IMR-90 (cell line): ENCODE data around the gene KCNJ6. TPM values are rescaled to one million over a fixed set of nuclear protein-coding genes. Genes with fewer than 3 reads are reported as not detected.
A peak's percentile ranks its signal among the peaks of the same experiment; 100 is the strongest.

ENCODE experiments used
- ATAC-seq: fragments of 200-7000 bp; cut with Tn5 transposase; 2 replicates; pipeline ENCODE4 v1.9.1; 2020; ENCODE audit warnings: low read depth, mild to moderate bottlenecking, moderate library complexity
- BruUV-seq: library from RNA; stranded (reverse); fragments of 400-500 nt; replicated peaks from 2 replicates; lab custom pipeline; 2021; lab: Mats Ljungman, UMichigan
- CTCF ChIA-PET: fragments of 300-600 bp; formaldehyde crosslinking; extraction: SDS; loops from one replicate; lab custom pipeline; 2021; ENCODE audit warnings: antibody characterized with exemption; lab: Yijun Ruan, JAX
- POLR2A ChIA-PET: fragments of 300-600 bp; sonication (Branson Sonifier 250); formaldehyde crosslinking; loops from one replicate; lab custom pipeline; 2022; ENCODE audit warnings: antibody characterized with exemption; ENCODE audit not compliant: unreplicated experiment; lab: Charles Lee
- DNase-seq: peaks from one replicate; pipeline ENCODE4 v3.0.0; 2013
- H2AFZ ChIP-seq: replicated peaks from 2 replicates; pipeline ENCODE3; 2013; ENCODE audit warnings: low read length, mild to moderate bottlenecking; ENCODE audit not compliant: poor library complexity
- H2AK5ac ChIP-seq: 2 replicates; pipeline ENCODE4 v1.6.1; 2013; ENCODE audit warnings: low read depth, low read length, inconsistent platforms
- H2AK9ac ChIP-seq: replicated peaks from 2 replicates; pipeline ENCODE3; 2013; ENCODE audit warnings: mild to moderate bottlenecking, low read depth, low read length, moderate library complexity; ENCODE audit not compliant: poor library complexity
- H2BK120ac ChIP-seq: 2 replicates; pipeline ENCODE4 v1.6.1; 2013; ENCODE audit warnings: low read depth, low read length, inconsistent platforms
- H2BK15ac ChIP-seq: 3 replicates; pipeline ENCODE4 v1.6.1; 2013; ENCODE audit warnings: low read depth, low read length, inconsistent platforms
- H2BK20ac ChIP-seq: 2 replicates; pipeline ENCODE4 v1.6.1; 2013; ENCODE audit warnings: low read depth, mild to moderate bottlenecking, inconsistent platforms, low read length, moderate library complexity
- H2BK5ac ChIP-seq: 2 replicates; pipeline ENCODE4 v1.6.1; 2013; ENCODE audit warnings: mild to moderate bottlenecking, low read depth, low read length, inconsistent platforms; ENCODE audit not compliant: poor library complexity, severe bottlenecking
- H3K14ac ChIP-seq: replicated peaks from 2 replicates; pipeline ENCODE4 v1.6.1; 2013; ENCODE audit warnings: low read depth, low read length, inconsistent platforms
- H3K18ac ChIP-seq: 2 replicates; pipeline ENCODE4 v1.6.1; 2013; ENCODE audit warnings: low read depth, low read length, control low read depth
- H3K23ac ChIP-seq: 2 replicates; pipeline ENCODE4 v1.6.1; 2013; ENCODE audit warnings: low read depth, low read length, inconsistent platforms
- H3K27ac ChIP-seq: 2 replicates; pipeline ENCODE4 v1.5.1; 2013; ENCODE audit warnings: mild to moderate bottlenecking, control low read depth, low read length; ENCODE audit not compliant: insufficient read depth
- H3K27me3 ChIP-seq: 2 replicates; pipeline ENCODE4 v1.6.1; 2013; ENCODE audit warnings: low read length; ENCODE audit not compliant: control insufficient read depth, insufficient read depth
- H3K36me3 ChIP-seq: 2 replicates; pipeline ENCODE4 v1.6.1; 2013; ENCODE audit warnings: low read length, mixed read lengths; ENCODE audit not compliant: control insufficient read depth, insufficient read depth
- H3K4ac ChIP-seq: 2 replicates; pipeline ENCODE4 v1.6.1; 2013; ENCODE audit warnings: low read depth, low read length, inconsistent platforms
- H3K4me1 ChIP-seq: 2 replicates; pipeline ENCODE4 v1.6.1; 2013; ENCODE audit warnings: low read length, mixed read lengths; ENCODE audit not compliant: control insufficient read depth, insufficient read depth
- H3K4me2 ChIP-seq: 2 replicates; pipeline ENCODE4 v1.6.1; 2013; ENCODE audit warnings: low read depth, mild to moderate bottlenecking, control low read depth, low read length, moderate library complexity
- H3K4me3 ChIP-seq: 2 replicates; pipeline ENCODE4 v1.5.1; 2013; ENCODE audit warnings: low read depth, mild to moderate bottlenecking, control low read depth, low read length, moderate library complexity; ENCODE audit not compliant: insufficient read depth
- H3K56ac ChIP-seq: 2 replicates; pipeline ENCODE4 v1.6.1; 2013; ENCODE audit warnings: low read length, inconsistent platforms; ENCODE audit not compliant: insufficient read depth; ENCODE audit errors: extremely low read depth
- H3K79me1 ChIP-seq, 2 experiments: 2 replicates each; pipeline ENCODE4 v1.6.1; 2013; ENCODE audit warnings: low read length in 2 of 2, inconsistent platforms in 1 of 2, low read depth in 1 of 2
- H3K9ac ChIP-seq: 2 replicates; pipeline ENCODE4 v1.6.1; 2013; ENCODE audit warnings: low read depth, low read length, control low read depth
- H3K9me1 ChIP-seq: 2 replicates; pipeline ENCODE4 v1.6.1; 2013; ENCODE audit warnings: low read length, inconsistent platforms; ENCODE audit not compliant: insufficient read depth
- H3K9me3 ChIP-seq: 2 replicates; pipeline ENCODE4 v1.6.1; 2013; ENCODE audit warnings: low read length; ENCODE audit not compliant: control insufficient read depth, insufficient read depth
- H4K20me1 ChIP-seq: 2 replicates; pipeline ENCODE4 v1.6.1; 2013; ENCODE audit warnings: low read length, inconsistent platforms; ENCODE audit not compliant: insufficient read depth
- H4K5ac ChIP-seq: 2 replicates; pipeline ENCODE4 v1.6.1; 2013; ENCODE audit warnings: mild to moderate bottlenecking, low read depth, low read length, control low read depth
- H4K8ac ChIP-seq, 2 experiments: 2 replicates each; pipeline ENCODE4 v1.6.1; 2013; ENCODE audit warnings: low read depth in 2 of 2, low read length in 2 of 2, control low read depth in 1 of 2, inconsistent platforms in 1 of 2
- H4K91ac ChIP-seq: 2 replicates; pipeline ENCODE4 v1.6.1; 2013; ENCODE audit warnings: low read depth, low read length, inconsistent platforms; ENCODE audit not compliant: insufficient read depth
- CEBPB ChIP-seq: IDR thresholded peaks from 2 replicates; pipeline ENCODE4 v1.6.1; 2012; ENCODE audit warnings: low read depth, low read length, improper control_type of control experiment
- RFX5 ChIP-seq: IDR thresholded peaks from 2 replicates; pipeline ENCODE4 v1.8.0; 2012; ENCODE audit warnings: low read depth, mild to moderate bottlenecking, low read length, moderate library complexity
- WGBS, 2 experiments: methylation state at CpG; one replicate each; pipeline versions ENCODE4 v1.1.5 to v1.1.7; 2013; ENCODE audit warnings: missing lambda C conversion rate in 2 of 2; ENCODE audit not compliant: insufficient read length in 1 of 2; ENCODE audit errors: extremely low coverage in 2 of 2; 5-methylcytosine and 5-hydroxymethylcytosine counted together
- dilution Hi-C: fragments of 300-500 bp; cut with HindIII; formaldehyde crosslinking; loops from one replicate; pipeline ENCODE4 v1.14.3; 2018; ENCODE audit warnings: low sequenced_read_pairs; ENCODE audit not compliant: unreplicated experiment
- in situ Hi-C: fragments of 300-500 bp; cut with MboI; formaldehyde crosslinking; loops from 3 replicates; pipeline ENCODE4 v1.14.3; 2019; ENCODE audit warnings: low sequenced_read_pairs, inconsistent platforms, mixed read lengths
- intact Hi-C: fragments of 100-400 bp; cut with micrococcal nuclease; formaldehyde crosslinking; loops from 2 replicates; pipeline ENCODE4 v1.10.0; 2022
- polyA plus RNA-seq, 3 experiments: library from polyadenylated mRNA; depleted of rRNA; stranded (reverse); fragments of >200 nt; gene quantifications; 2 replicates each; pipeline ENCODE4 v1.2.3, GENCODE V29; 2012; ENCODE audit warnings: low replicate concordance in 1 of 3
- total RNA-seq: library from RNA; depleted of rRNA; stranded (reverse); fragments of >200 nt; gene quantifications from 2 replicates; pipeline ENCODE4 v1.2.3, GENCODE V29; 2012

The KCNJ6 gene
- total and polyA plus RNA-seq, 2 of the 4 experiments (the other 2 are of a cell fraction): under 0.01 to 0.02 TPM

DNA sequence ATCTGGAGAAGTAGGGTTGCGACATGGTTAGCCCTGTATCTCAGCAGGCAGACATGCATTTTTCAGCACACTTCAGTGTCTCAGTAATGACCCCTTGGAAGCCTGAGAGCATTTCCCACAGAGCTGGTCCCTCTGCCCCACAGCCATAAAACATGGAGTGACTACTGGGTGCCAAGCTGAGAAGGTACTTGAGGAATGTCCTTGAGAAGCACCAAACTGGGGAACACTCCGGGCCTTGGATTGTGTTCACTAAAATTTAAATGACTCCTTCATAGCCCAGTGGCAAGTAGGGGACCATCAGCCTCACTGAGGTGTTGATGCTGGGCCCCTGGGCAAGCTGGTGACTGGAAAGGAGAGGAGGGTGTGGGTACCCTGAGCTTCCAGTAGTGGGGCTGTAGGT is 54.7 kb downstream of the KCNJ6 start:
- POLR2A ChIA-PET: no interaction called here
- H3K23ac ChIP-seq: no peak overlapping the region
- no peaks in the 10 kb centered on the region for H3K9me3 ChIP-seq
- H3K9me1 ChIP-seq: peaks cover 6% of the 10 kb centered on the region
- H3K9ac ChIP-seq: no peak overlapping the region
- no peaks in the 10 kb centered on the region for H3K27me3 ChIP-seq
- no peak overlapping the region; the same call in 1 of the 2 replicates for H2BK120ac ChIP-seq
- WGBS, 2 experiments: no CpG with 5 or more reads among the region's 2 CpGs
- no peaks in the 10 kb centered on the region for H3K36me3 ChIP-seq
- H2AFZ ChIP-seq: no peak overlapping the region
- DNase-seq (no peak), ATAC-seq (no peak)
- H2AK9ac ChIP-seq: no peak overlapping the region
- no peak overlapping the region for H3K4me3 ChIP-seq
- H4K91ac ChIP-seq: no peak overlapping the region; the same call in 1 of the 2 replicates
- H3K18ac ChIP-seq: no peak overlapping the region
- dilution Hi-C loops: no loop called here
- peak overlapping the region; percentile 29; the same call in 1 of the 3 replicates for H2BK15ac ChIP-seq
- intact Hi-C loops: no loop called here
- no peak overlapping the region for H4K8ac ChIP-seq
- CTCF ChIA-PET: no interaction called here
- H3K4ac ChIP-seq: no peak overlapping the region
- H2BK20ac ChIP-seq: peak overlapping the region; percentile 57; the same call in 1 of the 2 replicates
- H4K20me1 ChIP-seq: no peaks in the 10 kb centered on the region
- 0 out of 2 replicates have a peak overlapping the region, but pooled peaks have one; percentile 16 for H2AK5ac ChIP-seq
- no peaks in the 10 kb centered on the region for H3K79me1 ChIP-seq
- BruUV-seq: no TSS peak
- H3K56ac ChIP-seq: no peak overlapping the region
- in situ Hi-C loops: no loop called here
- H3K27ac ChIP-seq: no peak overlapping the region
- peaks cover 7% of the 10 kb centered on the region for H3K4me1 ChIP-seq
- TF ChIP-seq RFX5: no peak
- TF ChIP-seq CEBPB: peak; percentile 40
- no peak overlapping the region for H3K4me2 ChIP-seq
- no peak overlapping the region for H4K5ac ChIP-seq
- no peak overlapping the region for H2BK5ac ChIP-seq
- no peak overlapping the region for H3K14ac ChIP-seq
